Small intestine (tissue), 16 donors: ENCODE measurements around the gene SCAF1. TPM values are rescaled to one million over a fixed set of nuclear protein-coding genes. Genes with fewer than 3 reads are reported as not detected.

Source experiments
- DNase-seq, 2 donors: peaks; one replicate each; pipeline versions ENCODE4 v3.0.0 to v3.0.0-alpha.2; 2013
- FAIRE-seq: peaks from 2 replicates; lab custom pipeline; 2012; peaks lifted over from hg19 to GRCh38; lab: Jason Lieb, UNC
- H3K27ac ChIP-seq, 3 donors: one replicate each; pipeline ENCODE4 v1.5.1; 2013; ENCODE audit warnings: low read length in 2 of 3, mild to moderate bottlenecking in 2 of 3, control low read depth in 1 of 3, inconsistent platforms in 1 of 3, low read depth in 1 of 3, moderate library complexity in 1 of 3
- H3K27me3 ChIP-seq, 3 donors: one replicate each; pipeline ENCODE4 v1.6.1; 2013; ENCODE audit warnings: low read length in 3 of 3, inconsistent platforms in 1 of 3; ENCODE audit not compliant: control insufficient read depth in 3 of 3, insufficient read depth in 3 of 3
- H3K36me3 ChIP-seq, 3 donors: one replicate each; pipeline ENCODE4 v1.6.1; 2013; ENCODE audit warnings: low read length in 3 of 3, inconsistent platforms in 1 of 3, low read depth in 1 of 3, mild to moderate bottlenecking in 1 of 3, moderate library complexity in 1 of 3; ENCODE audit not compliant: control insufficient read depth in 3 of 3, insufficient read depth in 2 of 3
- H3K4me1 ChIP-seq, 3 donors: one replicate each; pipeline ENCODE4 v1.6.1; 2013; ENCODE audit warnings: low read length in 2 of 3, inconsistent platforms in 1 of 3, low read depth in 1 of 3, mild to moderate bottlenecking in 1 of 3, moderate library complexity in 1 of 3; ENCODE audit not compliant: control insufficient read depth in 3 of 3, insufficient read depth in 2 of 3
- H3K4me3 ChIP-seq, 3 donors: one replicate each; pipeline ENCODE4 v1.5.1; 2013; ENCODE audit warnings: low read length in 3 of 3, control low read depth in 1 of 3, inconsistent platforms in 1 of 3, low read depth in 1 of 3, mild to moderate bottlenecking in 1 of 3, moderate library complexity in 1 of 3
- H3K9me3 ChIP-seq, 2 donors: one replicate each; pipeline ENCODE4 v1.6.1; 2013; ENCODE audit warnings: low read depth in 1 of 2, low read length in 1 of 2; ENCODE audit not compliant: control insufficient read depth in 2 of 2, insufficient read depth in 1 of 2
- WGBS, 3 donors: extraction: QIAGEN DNeasy Blood & Tissue Kit; methylation state at CpG; one replicate each; pipeline ENCODE4 v1.1.7; 2013; 5-methylcytosine and 5-hydroxymethylcytosine counted together
- long read RNA-seq, 10 donors: transcript quantifications; one replicate each; lab custom pipeline, GENCODE V29; 2026
- polyA plus RNA-seq, 4 donors: library from polyadenylated mRNA; stranded (reverse) in 3 of 4; unstranded in 1 of 4; fragments of 200-250 nt in 3 of 4; fragments of 120-200 nt in 1 of 4; gene quantifications; one replicate each; pipeline versions ENCODE4 v1.2.1 to v1.2.3, GENCODE V29; 2013
- donor health status: healthy with polysubstance abuse.
- donor health status: control.
- donor health status: control.
- donor health status: Bipolar disorder and iron deficiency.
- donor health status: healthy.

SCAF1 gene
- 10 to 100 TPM; 10.5 to 36.2 (median 19.8) TPM for polyA plus RNA-seq
- long read RNA-seq, donor 1, full-length matches to known transcripts, result 2 of 75 reads
- long read RNA-seq, donor 1, partial matches to known transcripts, result 54 of 75 reads
- long read RNA-seq, donor 1, other reads (novel, unspliced or antisense), result 19 of 75 reads
- long read RNA-seq, donor 2, partial matches to known transcripts, result 5 of 5 reads
- long read RNA-seq, donor 2, other reads (novel, unspliced or antisense), result 0 of 5 reads
- long read RNA-seq, donor 3, partial matches to known transcripts, result 14 of 14 reads
- long read RNA-seq, donor 3, other reads (novel, unspliced or antisense), result 0 of 14 reads
- long read RNA-seq, donor 4, result 0 reads
- long read RNA-seq, donor 5, result 0 reads
- long read RNA-seq, donor 6, partial matches to known transcripts, result 22 of 23 reads
- long read RNA-seq, donor 6, other reads (novel, unspliced or antisense), result 0 of 23 reads
- long read RNA-seq, donor 7, partial matches to known transcripts, result 16 of 16 reads
- long read RNA-seq, donor 7, other reads (novel, unspliced or antisense), result 0 of 16 reads
- long read RNA-seq, donor 8, partial matches to known transcripts, result 0 of 1 reads
- long read RNA-seq, donor 8, other reads (novel, unspliced or antisense), result 0 of 1 reads
- long read RNA-seq, donor 9, result 0 reads
- long read RNA-seq, donor 10, partial matches to known transcripts, result 12 of 13 reads
- long read RNA-seq, donor 10, other reads (novel, unspliced or antisense), result 0 of 13 reads

GRCh38 chr19:49641688-49642491, at the start of gene SCAF1:
TSS of gene SCAF1 (plus strand) at chr19:49642209. CDS start at chr19:49645027, 2,818 bp downstream.
- FAIRE-seq (no peak), DNase-seq (peak; percentile 99 to 100)
- H3K4me1 ChIP-seq, result peaks cover 0 to 47% (median 16%) of the 10 kb centered on the region in 3 donors
- H3K36me3 ChIP-seq, result peaks cover 0 to 24% (median 7%) of the 10 kb centered on the region in 3 donors
- H3K27me3 ChIP-seq, result peaks cover 0 to 2% (median 0%) of the 10 kb centered on the region in 3 donors
- H3K27ac ChIP-seq, result peak within 1 kb of the TSS; percentile 95 to 99 (median 95)
- WGBS, 3 donors, result 0% methylated on average over 54 to 87 of the region's 87 CpGs
- peak within 1 kb of the TSS; percentile 75 to 96 (median 93) for H3K4me3 ChIP-seq
- no peaks in the 10 kb centered on the region for H3K9me3 ChIP-seq

GRCh38 chr19:49592486-49593232, 49.4 kb upstream of the SCAF1 start:
- H3K4me3 ChIP-seq, result peak overlapping the region; percentile 25 to 93 (median 69)
- no peaks in the 10 kb centered on the region for H3K9me3 ChIP-seq
- H3K36me3 ChIP-seq, result peaks cover 0 to 37% (median 12%) of the 10 kb centered on the region in 3 donors
- 1 to 3% (median 2%) methylated on average over 28 of the region's 28 CpGs for WGBS, 3 donors
- DNase-seq (peak; percentile 36 to 46), FAIRE-seq (no peak)
- H3K27ac ChIP-seq, result peak overlapping the region; percentile 17 to 93 (median 81)
- H3K27me3 ChIP-seq, result no peaks in the 10 kb centered on the region
- peaks cover 0 to 23% (median 8%) of the 10 kb centered on the region in 3 donors for H3K4me1 ChIP-seq

GRCh38 chr19:49593233-49594113, 48.5 kb upstream of the SCAF1 start:
- peak; percentile 93 to 95 for DNase-seq
- Histone ChIP-seq H3K27me3 (no peaks in the 10 kb centered on the region), H3K36me3 (peaks cover 0 to 43% (median 12%) of the 10 kb centered on the region in 3 donors), H3K9me3 (no peaks in the 10 kb centered on the region), H3K27ac (peak overlapping the region; percentile 79 to 93 (median 81)), H3K4me3 (peak overlapping the region; percentile 25 to 93 (median 69)), H3K4me1 (peaks cover 0 to 23% (median 8%) of the 10 kb centered on the region in 3 donors)
- no peak for FAIRE-seq
- WGBS, 3 donors, result 4 to 7% (median 5%) methylated on average over 24 to 27 of the region's 27 CpGs

- Histone ChIP-seq H3K27me3 (no peaks in the 10 kb centered on the region), H3K36me3 (peaks cover 0 to 52% (median 12%) of the 10 kb centered on the region in 3 donors), H3K27ac (peak overlapping the region; percentile 67 to 80 (median 79)), H3K4me1 (peaks cover 0 to 23% (median 8%) of the 10 kb centered on the region in 3 donors), H3K4me3 (peak overlapping the region in 1 of 3 donors; percentile 4), H3K9me3 (no peaks in the 10 kb centered on the region)
- DNase-seq, result no peak
- 91 to 93% (median 92%) methylated on average over 34 to 35 of the region's 35 CpGs for WGBS, 3 donors
- no peak for FAIRE-seq
These were observed 47.6 kb upstream of the SCAF1 start for GRCh38 chr19:49594157-49594992.

GRCh38 chr19:49594993-49595818, 46.8 kb upstream of the SCAF1 start:
- 91 to 93% (median 93%) methylated on average over 33 to 35 of the region's 35 CpGs for WGBS, 3 donors
- DNase-seq (no peak), FAIRE-seq (no peak)
- H3K27me3 ChIP-seq, result no peaks in the 10 kb centered on the region
- peak overlapping the region in 1 of 3 donors; percentile 26 for H3K27ac ChIP-seq
- peaks cover 0 to 21% (median 8%) of the 10 kb centered on the region in 3 donors for H3K4me1 ChIP-seq
- no peaks in the 10 kb centered on the region for H3K9me3 ChIP-seq
- peaks cover 5 to 61% (median 19%) of the 10 kb centered on the region in 3 donors for H3K36me3 ChIP-seq
- H3K4me3 ChIP-seq, result peak overlapping the region in 1 of 3 donors; percentile 4

GRCh38 chr19:49595819-49596404, 46.1 kb upstream of the SCAF1 start:
- Histone ChIP-seq H3K36me3 (peaks cover 5 to 68% (median 20%) of the 10 kb centered on the region in 3 donors), H3K27ac (no peak overlapping the region), H3K27me3 (no peaks in the 10 kb centered on the region), H3K4me1 (peaks cover 0 to 17% (median 8%) of the 10 kb centered on the region in 3 donors), H3K9me3 (no peaks in the 10 kb centered on the region), H3K4me3 (no peak overlapping the region)
- DNase-seq, result no peak
- WGBS, 3 donors, result 95 to 96% (median 95%) methylated on average over 24 to 32 of the region's 32 CpGs
- FAIRE-seq, result no peak
